Thyroid gland (tissue), 4 donors: ENCODE measurements around the gene AQR. TPM values are rescaled to one million over a fixed set of nuclear protein-coding genes. Genes with fewer than 3 reads are reported as not detected.

ENCODE experiments used
- DNase-seq, 2 donors: peaks; one replicate each; pipeline ENCODE4 v3.0.0-alpha.2; 2019
- H3K27ac ChIP-seq, 3 donors: fragments of 200-600 bp; sonication (generic); 1 replicate in 2 of 3; 2 replicates in 1 of 3; pipeline ENCODE4 v1.5.1; 2016 to 2019; ENCODE audit warnings: mild to moderate bottlenecking in 1 of 3, moderate library complexity in 1 of 3
- H3K27me3 ChIP-seq: fragments of 200-600 bp; sonication (generic); one replicate; pipeline ENCODE4 v1.5.1; 2019
- H3K36me3 ChIP-seq, 2 donors: fragments of 200-600 bp; sonication (generic); one replicate each; pipeline ENCODE4 v1.5.1; 2016 to 2019
- H3K4me1 ChIP-seq, 2 donors: fragments of 200-600 bp; sonication (generic); one replicate each; pipeline ENCODE4 v1.5.1; 2017 to 2019
- H3K4me3 ChIP-seq, 3 donors: fragments of 200-600 bp; sonication (generic); replicated peaks in 1 of 3; 1 replicate in 2 of 3; 2 replicates in 1 of 3; pipeline ENCODE4 v1.5.1; 2016; ENCODE audit warnings: mild to moderate bottlenecking in 1 of 3
- H3K9me3 ChIP-seq: fragments of 200-600 bp; sonication (generic); one replicate; pipeline ENCODE4 v1.5.1; 2017
- POLR2A ChIP-seq, 2 donors: fragments of 450-650 bp; IDR thresholded peaks; one replicate each; pipeline ENCODE4 v1.6.1; 2017; ENCODE audit warnings: antibody characterized with exemption in 2 of 2, mild to moderate bottlenecking in 2 of 2, moderate library complexity in 1 of 2
- WGBS, 2 donors: methylation state at CpG; one replicate each; pipeline ENCODE4 v1.1.5; 2017; 5-methylcytosine and 5-hydroxymethylcytosine counted together
- intact Hi-C: fragments of 100-400 bp; cut with DNase I; formaldehyde crosslinking; loops from one replicate; pipeline ENCODE4 v1.15.1; 2023
- total RNA-seq, 4 donors: library from RNA; depleted of rRNA; stranded (reverse); fragments of >200 nt; gene quantifications; one replicate each; pipeline ENCODE4 v1.2.3, GENCODE V29; 2016
- TF ChIP-seq, protein P1 (sequence below), 6 experiments: fragments of 200-600 bp in 3 of 6; fragments of 450-650 bp in 3 of 6; sonication (generic) in 3 of 6; IDR thresholded peaks; one replicate each; pipeline ENCODE4 v1.5.1; 2016 to 2019; ENCODE audit warnings: antibody characterized with exemption in 6 of 6, mild to moderate bottlenecking in 2 of 6, inconsistent platforms in 1 of 6, moderate library complexity in 1 of 6

AQR gene
- total RNA-seq, 4 donors from 2014 or later, result 27.9 to 40.3 (median 37.8) TPM

DNA sequence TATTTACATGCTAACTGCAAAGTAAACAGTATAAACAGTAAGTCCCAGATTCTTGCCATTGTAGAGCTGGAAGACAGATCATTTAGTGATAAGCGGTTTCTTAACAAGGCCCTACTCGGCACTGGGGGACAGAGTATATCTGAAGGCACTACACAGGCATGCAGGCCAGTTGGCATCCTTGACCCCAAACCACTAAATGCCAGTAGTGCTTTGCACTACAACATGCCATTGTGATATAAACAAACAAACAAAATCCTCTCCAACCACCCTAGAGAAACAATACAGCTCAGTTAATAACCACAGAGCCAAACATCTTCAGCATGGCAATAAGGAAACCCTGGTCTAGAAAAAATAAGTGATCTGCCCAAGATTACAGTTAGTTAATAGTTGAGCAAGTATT is 5.3 kb downstream of the AQR start:
- WGBS, 2 donors, result 86 to 88% methylated on average over 2 of the region's 2 CpGs
- Histone ChIP-seq H3K36me3 (peaks cover 0 to 12% of the 10 kb centered on the region in 2 donors), H3K27me3 (no peaks in the 10 kb centered on the region), H3K9me3 (no peaks in the 10 kb centered on the region), H3K4me1 (peaks cover 6 to 14% of the 10 kb centered on the region in 2 donors), H3K4me3 (no peak overlapping the region), H3K27ac (no peak overlapping the region)
- intact Hi-C loops, result no loop called here
- no peak for DNase-seq
- no peak for TF ChIP-seq POLR2A (IDR thresholded peaks at IDR 0.05)
- TF ChIP-seq, protein P1, sequence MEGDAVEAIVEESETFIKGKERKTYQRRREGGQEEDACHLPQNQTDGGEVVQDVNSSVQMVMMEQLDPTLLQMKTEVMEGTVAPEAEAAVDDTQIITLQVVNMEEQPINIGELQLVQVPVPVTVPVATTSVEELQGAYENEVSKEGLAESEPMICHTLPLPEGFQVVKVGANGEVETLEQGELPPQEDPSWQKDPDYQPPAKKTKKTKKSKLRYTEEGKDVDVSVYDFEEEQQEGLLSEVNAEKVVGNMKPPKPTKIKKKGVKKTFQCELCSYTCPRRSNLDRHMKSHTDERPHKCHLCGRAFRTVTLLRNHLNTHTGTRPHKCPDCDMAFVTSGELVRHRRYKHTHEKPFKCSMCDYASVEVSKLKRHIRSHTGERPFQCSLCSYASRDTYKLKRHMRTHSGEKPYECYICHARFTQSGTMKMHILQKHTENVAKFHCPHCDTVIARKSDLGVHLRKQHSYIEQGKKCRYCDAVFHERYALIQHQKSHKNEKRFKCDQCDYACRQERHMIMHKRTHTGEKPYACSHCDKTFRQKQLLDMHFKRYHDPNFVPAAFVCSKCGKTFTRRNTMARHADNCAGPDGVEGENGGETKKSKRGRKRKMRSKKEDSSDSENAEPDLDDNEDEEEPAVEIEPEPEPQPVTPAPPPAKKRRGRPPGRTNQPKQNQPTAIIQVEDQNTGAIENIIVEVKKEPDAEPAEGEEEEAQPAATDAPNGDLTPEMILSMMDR (IDR thresholded peaks at IDR 0.05), result no peak

GRCh38 chr15:34953851-34954250 is 15.7 kb downstream of the AQR start:
- intact Hi-C loops, result no loop called here
- Histone ChIP-seq H3K4me3 (no peak overlapping the region), H3K27me3 (no peaks in the 10 kb centered on the region), H3K36me3 (peaks cover 0 to 7% of the 10 kb centered on the region in 2 donors), H3K27ac (peak overlapping the region; percentile 51 to 61 (median 58)), H3K9me3 (no peaks in the 10 kb centered on the region), H3K4me1 (peaks cover 9 to 12% of the 10 kb centered on the region in 2 donors)
- TF ChIP-seq POLR2A (IDR thresholded peaks at IDR 0.05), result no peak
- TF ChIP-seq, protein P1 (IDR thresholded peaks at IDR 0.05), result no peak
- WGBS, 2 donors, result 38 to 41% methylated on average over 8 of the region's 8 CpGs
- peak; percentile 87 to 89 for DNase-seq

DNA sequence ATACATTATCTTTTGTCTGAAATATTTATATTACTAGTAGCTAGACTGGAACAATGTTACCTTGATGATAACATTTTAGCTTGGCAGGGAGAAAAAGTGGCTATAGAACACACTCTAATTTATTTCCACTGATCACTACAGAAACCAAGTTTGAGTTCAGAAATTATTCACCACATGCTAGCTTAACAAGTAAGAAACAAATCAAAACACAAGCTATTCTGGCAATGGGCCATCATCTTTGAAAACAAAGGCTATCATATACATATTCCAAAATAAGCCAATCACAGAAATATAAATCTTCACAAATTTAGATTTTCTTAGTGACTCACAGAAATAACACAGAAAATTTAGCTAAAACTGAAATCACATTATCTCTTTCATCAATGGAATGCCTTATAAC is 17.1 kb downstream of the AQR start:
- peaks cover 0 to 9% of the 10 kb centered on the region in 2 donors for H3K36me3 ChIP-seq
- intact Hi-C loops, result no loop called here
- no peaks in the 10 kb centered on the region for H3K27me3 ChIP-seq
- TF ChIP-seq POLR2A (IDR thresholded peaks at IDR 0.05), result no peak
- TF ChIP-seq, protein P1 (IDR thresholded peaks at IDR 0.05), result no peak
- H3K4me3 ChIP-seq, result no peak overlapping the region
- H3K27ac ChIP-seq, result peak overlapping the region in 1 of 3 donors; percentile 54
- DNase-seq, result no peak
- H3K9me3 ChIP-seq, result no peaks in the 10 kb centered on the region
- peaks cover 9 to 12% of the 10 kb centered on the region in 2 donors for H3K4me1 ChIP-seq

GRCh38 chr15:34951993-34952392 is 17.5 kb downstream of the AQR start:
- WGBS, 2 donors, result 75 to 79% methylated on average over 1 of the region's 1 CpG
- DNase-seq, result no peak
- Histone ChIP-seq H3K27ac (no peak overlapping the region), H3K36me3 (peaks cover 0 to 10% of the 10 kb centered on the region in 2 donors), H3K27me3 (no peaks in the 10 kb centered on the region), H3K9me3 (no peaks in the 10 kb centered on the region), H3K4me1 (peaks cover 9 to 12% of the 10 kb centered on the region in 2 donors), H3K4me3 (no peak overlapping the region)
- intact Hi-C loops, result no loop called here
- TF ChIP-seq POLR2A (IDR thresholded peaks at IDR 0.05), result no peak
- TF ChIP-seq, protein P1 (IDR thresholded peaks at IDR 0.05), result no peak

DNA sequence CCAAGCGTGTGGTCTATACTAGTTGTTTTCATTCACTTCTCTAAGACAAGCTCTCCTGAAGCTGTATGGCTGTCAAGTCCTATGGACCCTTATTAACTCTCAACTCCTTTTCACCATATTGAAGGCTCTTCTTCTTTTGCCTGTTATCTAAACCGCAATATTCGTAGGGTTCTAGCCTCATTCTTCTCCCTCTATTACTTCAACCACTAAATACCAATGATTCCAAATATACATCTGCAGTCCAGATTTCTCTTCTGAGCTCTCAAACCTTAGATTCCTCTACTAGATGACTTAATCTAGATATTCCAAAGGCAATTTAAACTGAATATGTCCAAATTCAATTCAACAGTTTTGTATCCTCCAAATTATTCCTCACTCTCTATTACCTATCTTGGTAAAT is 24.6 kb downstream of the AQR start:
- Histone ChIP-seq H3K27ac (no peak overlapping the region), H3K36me3 (peaks cover 0 to 8% of the 10 kb centered on the region in 2 donors), H3K9me3 (no peaks in the 10 kb centered on the region), H3K27me3 (no peaks in the 10 kb centered on the region), H3K4me1 (peaks cover 0 to 6% of the 10 kb centered on the region in 2 donors), H3K4me3 (no peak overlapping the region)
- no peak for TF ChIP-seq POLR2A (IDR thresholded peaks at IDR 0.05)
- TF ChIP-seq, protein P1 (IDR thresholded peaks at IDR 0.05), result no peak
- DNase-seq, result no peak
- WGBS, 2 donors, result 93 to 97% methylated on average over 3 of the region's 3 CpGs
- intact Hi-C loops, result no loop called here
